Measurements from ENCODE around the gene HOMER3. TPM values are rescaled to one million over a fixed set of nuclear protein-coding genes. Genes with fewer than 3 reads are reported as not detected.

HOMER3 gene
- 60.1 and 70.2 TPM in 2 replicates for total RNA-seq
- 23.7 and 35.7 TPM in 2 replicates for polyA plus RNA-seq
- 42.2 and 76.5 TPM in 2 replicates for polyA plus RNA-seq (2012)
- 43.6 and 45.5 TPM in 2 replicates for polyA minus RNA-seq (ENCODE audit: low replicate concordance)

DNA sequence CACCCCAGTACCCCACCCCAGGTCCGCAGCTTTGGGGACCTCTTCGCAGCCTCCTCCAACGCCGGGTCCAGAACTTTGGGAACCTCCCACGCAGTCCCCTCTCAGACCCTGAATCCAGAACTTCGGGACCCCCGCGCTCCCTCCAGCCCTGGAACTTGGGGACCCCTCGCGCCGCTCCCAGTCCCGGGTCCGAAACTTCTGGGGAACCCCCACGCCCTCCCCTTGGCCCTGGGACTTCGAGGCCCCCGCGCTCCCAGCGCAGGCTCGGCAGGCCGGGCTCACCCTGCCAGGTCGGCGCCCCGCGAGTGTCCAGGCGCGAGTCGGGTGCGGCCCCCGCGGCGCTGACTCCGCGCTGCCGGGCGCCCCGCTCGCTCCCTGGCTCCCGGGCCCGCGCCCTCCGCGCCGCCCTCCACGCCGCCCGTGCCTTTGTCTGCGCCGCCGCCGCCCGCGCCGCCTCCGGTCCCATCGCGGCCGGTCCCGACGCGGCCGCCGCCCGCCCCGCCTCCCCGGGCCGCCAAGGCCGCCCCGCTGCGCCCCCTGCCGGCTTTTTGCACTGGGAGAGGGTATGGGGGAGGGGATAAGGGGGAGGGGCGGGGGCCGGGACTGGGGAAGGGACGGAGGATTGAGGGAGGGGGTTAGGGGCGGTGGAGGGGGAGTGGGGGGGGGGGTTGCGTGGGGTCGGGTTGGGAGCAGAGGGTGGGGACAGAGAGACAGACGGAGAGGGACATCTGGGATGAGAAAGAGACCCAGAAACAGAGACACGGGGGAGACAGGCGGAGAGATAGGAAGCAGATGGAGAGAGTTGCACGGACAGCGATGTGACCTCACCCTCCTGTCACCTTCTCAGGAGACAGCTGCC is at the start of gene HOMER3:
HOMER3 (minus strand) TSS at position 449 of the 859 bp plus-strand sequence. CDS start 2,235 bp downstream, outside the sequence.
- H3K4me1 ChIP-seq (ENCODE audit: control insufficient read depth, extremely low read depth, insufficient read depth, low read length): no peaks in the 10 kb centered on the region
- TF ChIP-seq EZH2 (IDR thresholded peaks at IDR 0.05; ENCODE audit: low read length, missing control alignments): no peak
- TF ChIP-seq, protein P1, sequence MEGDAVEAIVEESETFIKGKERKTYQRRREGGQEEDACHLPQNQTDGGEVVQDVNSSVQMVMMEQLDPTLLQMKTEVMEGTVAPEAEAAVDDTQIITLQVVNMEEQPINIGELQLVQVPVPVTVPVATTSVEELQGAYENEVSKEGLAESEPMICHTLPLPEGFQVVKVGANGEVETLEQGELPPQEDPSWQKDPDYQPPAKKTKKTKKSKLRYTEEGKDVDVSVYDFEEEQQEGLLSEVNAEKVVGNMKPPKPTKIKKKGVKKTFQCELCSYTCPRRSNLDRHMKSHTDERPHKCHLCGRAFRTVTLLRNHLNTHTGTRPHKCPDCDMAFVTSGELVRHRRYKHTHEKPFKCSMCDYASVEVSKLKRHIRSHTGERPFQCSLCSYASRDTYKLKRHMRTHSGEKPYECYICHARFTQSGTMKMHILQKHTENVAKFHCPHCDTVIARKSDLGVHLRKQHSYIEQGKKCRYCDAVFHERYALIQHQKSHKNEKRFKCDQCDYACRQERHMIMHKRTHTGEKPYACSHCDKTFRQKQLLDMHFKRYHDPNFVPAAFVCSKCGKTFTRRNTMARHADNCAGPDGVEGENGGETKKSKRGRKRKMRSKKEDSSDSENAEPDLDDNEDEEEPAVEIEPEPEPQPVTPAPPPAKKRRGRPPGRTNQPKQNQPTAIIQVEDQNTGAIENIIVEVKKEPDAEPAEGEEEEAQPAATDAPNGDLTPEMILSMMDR (conservative IDR thresholded peaks at IDR 0.05 in 1 of 2, IDR thresholded peaks at IDR 0.05 in 1 of 2; ENCODE audit: low read depth in 1 of 2, low read length in 2 of 2): no peak

DNA sequence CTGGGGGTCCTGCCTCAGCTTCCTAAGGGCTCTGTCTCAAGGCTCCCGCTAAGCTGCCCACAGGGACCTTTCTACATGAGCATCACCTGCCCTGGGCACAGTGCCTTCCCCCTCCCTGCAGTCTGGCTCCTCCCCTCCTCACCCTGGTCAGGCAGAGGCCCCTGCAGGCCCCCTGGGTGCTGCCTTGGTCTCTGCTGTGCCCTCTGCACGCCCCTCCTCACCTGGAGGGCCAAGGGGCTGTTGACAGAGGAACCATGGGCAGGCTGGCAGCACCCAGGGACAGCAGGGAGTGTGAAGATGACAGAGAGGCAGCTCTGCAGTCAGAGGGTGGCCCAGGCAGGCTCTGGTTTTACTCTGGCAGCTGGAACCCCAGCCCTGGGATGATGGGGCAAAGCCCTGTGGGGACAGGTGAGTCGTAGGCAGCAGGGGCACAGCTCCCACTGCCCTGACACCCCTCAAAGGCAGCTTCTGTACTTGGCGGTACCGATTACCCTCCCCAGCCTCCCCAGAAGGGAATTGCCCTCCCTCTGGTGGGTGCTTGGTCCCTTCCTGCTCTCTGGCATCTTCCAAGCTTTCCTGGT is 49.2 kb upstream of the HOMER3 start:
- H3K9me3 ChIP-seq (ENCODE audit: control insufficient read depth, insufficient read depth, low read depth, low read length): no peaks in the 10 kb centered on the region
- no peak overlapping the region for H3K9ac ChIP-seq (ENCODE audit: insufficient read depth, low read length)
- peaks cover 19% of the 10 kb centered on the region for H3K36me3 ChIP-seq (ENCODE audit: control insufficient read depth, insufficient read depth, low read length)
- no peaks in the 10 kb centered on the region for H4K20me1 ChIP-seq (ENCODE audit: control insufficient read depth, extremely low read depth, insufficient read depth, low read length)
- no peak for DNase-seq (ENCODE audit: low read depth in 2 of 2)
- no peak for TF ChIP-seq EZH2 (IDR thresholded peaks at IDR 0.05; ENCODE audit: low read length, missing control alignments)
- TF ChIP-seq, protein P1 (conservative IDR thresholded peaks at IDR 0.05 in 1 of 2, IDR thresholded peaks at IDR 0.05 in 1 of 2; ENCODE audit: low read depth in 1 of 2, low read length in 2 of 2): no peak
- H3K4me3 ChIP-seq (replicated peaks in 1 of 4; ENCODE audit: control extremely low read depth in 1 of 4, insufficient read depth in 1 of 4, low read depth in 3 of 4, low read length in 4 of 4): no peak overlapping the region
- H3K27me3 ChIP-seq (ENCODE audit: control insufficient read depth, insufficient read depth, low read length): no peaks in the 10 kb centered on the region
- H3K27ac ChIP-seq (ENCODE audit: insufficient read depth, low read length): no peak overlapping the region
- H3K79me2 ChIP-seq (ENCODE audit: control insufficient read depth, insufficient read depth, low read length): no peaks in the 10 kb centered on the region
- no peak overlapping the region for H2AFZ ChIP-seq (ENCODE audit: low read length)
- no peak overlapping the region for H3K4me2 ChIP-seq (ENCODE audit: extremely low read depth, insufficient read depth, low read length)
- H3K4me1 ChIP-seq (ENCODE audit: control insufficient read depth, extremely low read depth, insufficient read depth, low read length): no peaks in the 10 kb centered on the region

More for the DNA sequence above, at the start of gene HOMER3:
- Histone ChIP-seq H3K27ac (ENCODE audit: insufficient read depth, low read length) (peak within 1 kb of the TSS; percentile 82), H3K4me2 (ENCODE audit: extremely low read depth, insufficient read depth, low read length) (peak within 1 kb of the TSS; percentile 95), H3K36me3 (ENCODE audit: control insufficient read depth, insufficient read depth, low read length) (peaks cover 4% of the 10 kb centered on the region), H3K4me3 (replicated peaks in 1 of 4; ENCODE audit: control extremely low read depth in 1 of 4, insufficient read depth in 1 of 4, low read depth in 3 of 4, low read length in 4 of 4) (peak within 1 kb of the TSS; percentile 84 to 90 (median 88)), H3K79me2 (ENCODE audit: control insufficient read depth, insufficient read depth, low read length) (peaks cover 22% of the 10 kb centered on the region), H4K20me1 (ENCODE audit: control insufficient read depth, extremely low read depth, insufficient read depth, low read length) (no peaks in the 10 kb centered on the region), H3K9me3 (ENCODE audit: control insufficient read depth, insufficient read depth, low read depth, low read length) (no peaks in the 10 kb centered on the region), H2AFZ (ENCODE audit: low read length) (peak within 1 kb of the TSS; percentile 86), H3K9ac (ENCODE audit: insufficient read depth, low read length) (peak within 1 kb of the TSS; percentile 80), H3K27me3 (ENCODE audit: control insufficient read depth, insufficient read depth, low read length) (no peaks in the 10 kb centered on the region)
- peak; percentile 38 to 56 for DNase-seq (ENCODE audit: low read depth in 2 of 2)

DNA sequence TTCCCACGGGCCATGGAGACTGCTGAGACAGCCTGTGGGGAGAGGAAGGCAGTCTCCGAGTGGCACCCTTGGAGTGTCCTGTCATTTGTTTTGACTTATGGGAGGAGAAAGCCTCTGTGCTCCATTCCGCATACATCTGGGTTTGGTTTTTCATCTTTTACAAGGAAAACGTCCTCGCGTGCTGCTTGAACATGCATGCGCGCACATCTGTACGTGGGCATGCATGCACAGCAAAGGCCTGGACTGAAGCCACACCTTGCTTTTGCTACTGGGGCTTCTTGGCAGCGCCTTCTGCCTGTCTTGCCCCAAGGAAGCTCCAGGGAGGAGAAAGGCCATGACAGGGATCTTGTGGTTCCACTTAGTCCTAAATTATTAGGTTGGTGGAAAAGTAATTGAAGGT is 48.3 kb upstream of the HOMER3 start:
- H3K36me3 ChIP-seq (ENCODE audit: control insufficient read depth, insufficient read depth, low read length): peaks cover 14% of the 10 kb centered on the region
- no peaks in the 10 kb centered on the region for H3K27me3 ChIP-seq (ENCODE audit: control insufficient read depth, insufficient read depth, low read length)
- no peak overlapping the region for H2AFZ ChIP-seq (ENCODE audit: low read length)
- no peaks in the 10 kb centered on the region for H3K79me2 ChIP-seq (ENCODE audit: control insufficient read depth, insufficient read depth, low read length)
- no peak overlapping the region for H3K27ac ChIP-seq (ENCODE audit: insufficient read depth, low read length)
- no peak overlapping the region for H3K4me3 ChIP-seq (replicated peaks in 1 of 4; ENCODE audit: control extremely low read depth in 1 of 4, insufficient read depth in 1 of 4, low read depth in 3 of 4, low read length in 4 of 4)
- H3K4me1 ChIP-seq (ENCODE audit: control insufficient read depth, extremely low read depth, insufficient read depth, low read length): no peaks in the 10 kb centered on the region
- no peak overlapping the region for H3K4me2 ChIP-seq (ENCODE audit: extremely low read depth, insufficient read depth, low read length)
- no peaks in the 10 kb centered on the region for H3K9me3 ChIP-seq (ENCODE audit: control insufficient read depth, insufficient read depth, low read depth, low read length)
- DNase-seq (ENCODE audit: low read depth in 2 of 2): no peak
- TF ChIP-seq, protein P1 (conservative IDR thresholded peaks at IDR 0.05 in 1 of 2, IDR thresholded peaks at IDR 0.05 in 1 of 2; ENCODE audit: low read depth in 1 of 2, low read length in 2 of 2): no peak
- no peak for TF ChIP-seq EZH2 (IDR thresholded peaks at IDR 0.05; ENCODE audit: low read length, missing control alignments)
- no peak overlapping the region for H3K9ac ChIP-seq (ENCODE audit: insufficient read depth, low read length)
- H4K20me1 ChIP-seq (ENCODE audit: control insufficient read depth, extremely low read depth, insufficient read depth, low read length): no peaks in the 10 kb centered on the region
